ENCODE data around the gene ST6GAL1. TPM values are rescaled to one million over a fixed set of nuclear protein-coding genes. Genes with fewer than 3 reads are reported as not detected.

The ST6GAL1 gene
- total RNA-seq, 2 experiments from 2014 or later: 84.6 to 99.2 TPM

DNA sequence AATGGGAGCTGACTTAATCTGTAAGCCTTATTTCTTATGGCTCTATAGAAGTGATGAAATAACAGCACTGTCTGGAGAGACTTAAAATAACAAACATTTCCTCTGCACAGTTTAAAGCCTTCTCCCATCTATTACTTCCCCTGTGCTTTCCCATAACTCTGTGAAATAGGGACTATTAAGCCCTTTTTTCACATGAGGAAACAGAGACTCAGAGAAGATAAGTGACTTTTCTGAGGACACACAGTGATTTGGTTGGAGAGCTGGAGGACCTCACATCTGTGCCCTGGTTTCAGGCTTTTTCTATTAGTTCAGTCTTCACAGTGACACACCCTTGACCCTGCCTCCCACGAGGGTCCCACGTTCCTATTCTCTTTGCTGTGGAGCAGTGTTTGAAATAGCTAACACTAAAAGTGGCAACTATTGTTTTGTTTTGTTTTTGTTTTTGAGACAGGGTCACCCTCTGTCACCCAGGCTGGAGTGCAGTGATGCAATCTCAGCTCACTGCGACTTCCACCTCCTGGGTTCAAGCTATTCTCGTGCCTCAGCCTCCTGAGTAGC lies 82.9 kb downstream of the ST6GAL1 start:
- CTCF ChIA-PET: interaction anchor here (0.8 to 2.1 kb wide), 3 partner anchors 13 to 164 kb away, joined by 3 to 6 read pairs (median 3); no protein-coding TSS in a partner anchor

DNA sequence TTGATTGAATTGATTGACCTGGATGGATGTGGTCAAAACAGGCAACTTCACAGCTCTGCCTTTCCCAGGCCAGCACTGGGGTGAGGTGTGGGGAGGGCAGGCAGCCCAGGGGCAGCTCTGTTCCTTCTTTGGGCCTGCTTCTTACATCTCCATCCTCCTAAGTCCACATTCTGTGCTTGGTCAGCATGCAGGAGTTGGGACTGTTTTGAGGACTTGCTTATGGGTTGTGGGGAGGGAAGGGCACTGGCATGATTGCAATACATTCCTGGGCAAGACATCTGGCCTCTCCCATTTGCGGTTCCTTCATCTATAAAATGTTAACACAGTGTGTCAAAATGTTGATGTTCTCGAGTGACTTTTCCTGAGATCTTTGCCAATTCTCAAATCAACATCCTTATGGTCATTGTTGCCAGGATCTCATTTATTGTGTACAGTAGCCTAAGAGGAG lies 84.1 kb downstream of the ST6GAL1 start:
- ATAC-seq: no peak
- ChIA-PET CTCF (interaction anchor here (1.4 to 2.1 kb wide), 2 partner anchors 12 to 165 kb away, joined by 3 to 6 read pairs; no protein-coding TSS in a partner anchor), POLR2A (interaction anchor here (0.8 to 3.9 kb wide), 3 partner anchors 12 to 83 kb away, joined by 3 to 31 read pairs (median 6); partner anchors contain the start of gene ST6GAL1)
- TF ChIP-seq, protein P1, sequence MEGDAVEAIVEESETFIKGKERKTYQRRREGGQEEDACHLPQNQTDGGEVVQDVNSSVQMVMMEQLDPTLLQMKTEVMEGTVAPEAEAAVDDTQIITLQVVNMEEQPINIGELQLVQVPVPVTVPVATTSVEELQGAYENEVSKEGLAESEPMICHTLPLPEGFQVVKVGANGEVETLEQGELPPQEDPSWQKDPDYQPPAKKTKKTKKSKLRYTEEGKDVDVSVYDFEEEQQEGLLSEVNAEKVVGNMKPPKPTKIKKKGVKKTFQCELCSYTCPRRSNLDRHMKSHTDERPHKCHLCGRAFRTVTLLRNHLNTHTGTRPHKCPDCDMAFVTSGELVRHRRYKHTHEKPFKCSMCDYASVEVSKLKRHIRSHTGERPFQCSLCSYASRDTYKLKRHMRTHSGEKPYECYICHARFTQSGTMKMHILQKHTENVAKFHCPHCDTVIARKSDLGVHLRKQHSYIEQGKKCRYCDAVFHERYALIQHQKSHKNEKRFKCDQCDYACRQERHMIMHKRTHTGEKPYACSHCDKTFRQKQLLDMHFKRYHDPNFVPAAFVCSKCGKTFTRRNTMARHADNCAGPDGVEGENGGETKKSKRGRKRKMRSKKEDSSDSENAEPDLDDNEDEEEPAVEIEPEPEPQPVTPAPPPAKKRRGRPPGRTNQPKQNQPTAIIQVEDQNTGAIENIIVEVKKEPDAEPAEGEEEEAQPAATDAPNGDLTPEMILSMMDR (IDR thresholded peaks at IDR 0.05): no peak
- intact Hi-C loops (cut with micrococcal nuclease): no loop called here
- Mint-ChIP-seq H3K9me3 (no peaks in the 10 kb centered on the region), H3K4me3 (no peak overlapping the region), H3K36me3 (ENCODE audit: low read depth) (peaks cover 17% of the 10 kb centered on the region), H3K27ac (peak overlapping the region; percentile 50), H3K27me3 (no peaks in the 10 kb centered on the region), H3K4me1 (ENCODE audit: low read depth) (peaks cover 48% of the 10 kb centered on the region)
- DNase-seq: no peak

More for the DNA sequence above, 82.9 kb downstream of the ST6GAL1 start:
- TF ChIP-seq, protein P1 (IDR thresholded peaks at IDR 0.05): no peak
- H3K27ac Mint-ChIP-seq: peak overlapping the region; percentile 93
- H3K9me3 Mint-ChIP-seq: peaks cover under 1% of the 10 kb centered on the region
- no peaks in the 10 kb centered on the region for H3K27me3 Mint-ChIP-seq
- H3K4me3 Mint-ChIP-seq: peak overlapping the region; percentile 57
- DNase-seq (no peak), ATAC-seq (peak; percentile 5)
- POLR2A ChIA-PET: interaction anchor here (2.0 to 3.9 kb wide), 2 partner anchors 13 to 82 kb away, joined by 6 to 31 read pairs; partner anchors contain the start of gene ST6GAL1
- intact Hi-C loops (cut with micrococcal nuclease): no loop called here
- peaks cover 18% of the 10 kb centered on the region for H3K36me3 Mint-ChIP-seq (ENCODE audit: low read depth)
- H3K4me1 Mint-ChIP-seq (ENCODE audit: low read depth): peaks cover 43% of the 10 kb centered on the region

DNA sequence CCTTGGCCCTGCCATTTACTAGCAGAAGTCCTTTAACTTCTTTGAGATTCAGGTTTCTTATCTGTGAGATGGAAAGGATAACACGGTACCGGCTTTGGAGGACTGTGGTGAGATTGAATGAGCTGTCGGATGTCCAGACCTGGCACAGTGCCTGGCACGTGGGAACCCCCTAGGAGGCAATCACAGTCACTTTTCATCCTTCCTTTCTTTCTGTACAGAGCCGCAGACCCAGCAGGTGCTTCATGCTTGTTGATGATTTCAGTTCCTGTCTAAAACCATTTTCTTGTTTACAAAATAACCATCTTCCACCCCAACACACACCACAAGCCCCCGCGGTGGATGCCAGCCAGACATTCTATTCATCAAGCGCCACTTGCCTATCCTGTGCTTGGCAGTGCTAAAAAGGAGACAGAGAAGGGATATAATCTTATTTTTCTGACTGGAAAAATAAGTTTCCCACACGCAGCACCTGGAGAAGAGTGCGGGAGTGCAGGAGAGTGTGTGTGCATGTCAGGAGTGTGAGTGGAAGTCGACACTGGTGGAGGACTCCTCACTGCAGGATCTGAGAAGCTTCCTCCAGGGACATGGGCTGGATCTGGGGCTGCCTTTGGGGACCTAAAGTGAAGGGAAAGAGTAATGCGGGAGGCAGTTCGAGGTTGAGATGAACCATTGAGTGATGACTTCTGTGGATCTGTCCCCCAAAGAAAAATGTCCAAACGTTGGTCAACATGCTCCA lies 85.7 kb downstream of the ST6GAL1 start:
- Mint-ChIP-seq H3K27me3 (no peaks in the 10 kb centered on the region), H3K27ac (peak overlapping the region; percentile 64), H3K36me3 (ENCODE audit: low read depth) (peaks cover 20% of the 10 kb centered on the region), H3K9me3 (no peaks in the 10 kb centered on the region), H3K4me3 (no peak overlapping the region), H3K4me1 (ENCODE audit: low read depth) (peaks cover 59% of the 10 kb centered on the region)
- ChIA-PET CTCF (interaction anchor here (0.9 to 1.1 kb wide), 2 partner anchors 10 to 195 kb away, joined by 3 to 4 read pairs; no protein-coding TSS in a partner anchor), POLR2A (interaction anchor here (1.0 to 2.6 kb wide), 3 partner anchors 10 to 84 kb away, joined by 3 to 18 read pairs (median 5); no protein-coding TSS in a partner anchor)
- DNase-seq (peak; percentile 43), ATAC-seq (peak; percentile 6)
- TF ChIP-seq, protein P1 (IDR thresholded peaks at IDR 0.05): no peak
- intact Hi-C loops (cut with micrococcal nuclease): no loop called here

DNA sequence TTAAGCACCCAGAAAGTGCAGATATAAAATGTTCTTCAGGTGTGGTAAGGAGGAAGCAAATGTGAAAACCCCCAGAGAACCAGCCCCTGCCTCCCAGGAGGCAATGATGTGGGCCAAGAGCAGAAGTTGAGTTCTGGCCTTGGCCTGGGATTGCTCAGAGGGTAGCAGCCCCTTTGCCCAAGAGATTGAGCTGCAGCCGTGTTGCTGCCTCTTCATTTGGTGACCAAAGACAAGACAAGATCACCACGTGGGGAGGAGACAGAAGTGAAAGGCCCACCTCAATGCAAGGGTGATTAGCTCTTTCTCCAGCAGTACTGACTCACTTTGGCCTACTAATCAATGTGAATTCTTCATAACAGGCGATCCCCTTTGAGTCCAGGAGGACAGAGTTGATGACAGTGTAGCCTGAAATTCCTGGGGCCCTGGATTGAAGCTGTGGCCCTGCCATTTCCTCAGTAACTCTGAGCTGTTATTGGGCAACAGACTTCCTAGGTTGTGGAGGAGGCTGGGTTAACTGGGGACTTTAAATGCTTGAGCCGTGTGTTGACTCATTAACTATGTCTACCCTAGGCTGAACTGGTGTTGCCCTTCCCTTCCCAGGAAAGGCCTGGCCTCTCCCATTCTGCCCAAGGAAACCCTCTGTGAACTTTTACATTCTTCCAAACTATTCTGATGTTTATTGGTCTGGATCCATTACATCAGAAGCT lies 86.5 kb downstream of the ST6GAL1 start:
- DNase-seq (no peak), ATAC-seq (no peak)
- Mint-ChIP-seq H3K9me3 (no peaks in the 10 kb centered on the region), H3K36me3 (ENCODE audit: low read depth) (peaks cover 19% of the 10 kb centered on the region), H3K4me1 (ENCODE audit: low read depth) (peaks cover 55% of the 10 kb centered on the region), H3K27ac (peak overlapping the region; percentile 64), H3K4me3 (no peak overlapping the region), H3K27me3 (no peaks in the 10 kb centered on the region)
- POLR2A ChIA-PET: interaction anchor here (1.0 to 2.6 kb wide), 5 partner anchors 9 to 234 kb away, joined by 3 to 18 read pairs (median 4); partner anchors contain the start of gene EIF4A2
- CTCF ChIA-PET: interaction anchor here (0.9 to 1.1 kb wide), 2 partner anchors 10 to 195 kb away, joined by 3 to 4 read pairs; no protein-coding TSS in a partner anchor
- TF ChIP-seq, protein P1 (IDR thresholded peaks at IDR 0.05): no peak
- intact Hi-C loops (cut with micrococcal nuclease): no loop called here

All from activated CD8-positive, alpha-beta T cell treated with anti-CD3 and anti-CD28 coated beads for 36 hours (primary cell).